ENCODE results near the gene KRT12. TPM values are rescaled to one million over a fixed set of nuclear protein-coding genes. Genes with fewer than 3 reads are reported as not detected.

Gene KRT12
- polyA plus RNA-seq, 1 donor (not counting 4 experiments of a cell fraction or from before 2014, with no cell fraction given) = not detected

DNA sequence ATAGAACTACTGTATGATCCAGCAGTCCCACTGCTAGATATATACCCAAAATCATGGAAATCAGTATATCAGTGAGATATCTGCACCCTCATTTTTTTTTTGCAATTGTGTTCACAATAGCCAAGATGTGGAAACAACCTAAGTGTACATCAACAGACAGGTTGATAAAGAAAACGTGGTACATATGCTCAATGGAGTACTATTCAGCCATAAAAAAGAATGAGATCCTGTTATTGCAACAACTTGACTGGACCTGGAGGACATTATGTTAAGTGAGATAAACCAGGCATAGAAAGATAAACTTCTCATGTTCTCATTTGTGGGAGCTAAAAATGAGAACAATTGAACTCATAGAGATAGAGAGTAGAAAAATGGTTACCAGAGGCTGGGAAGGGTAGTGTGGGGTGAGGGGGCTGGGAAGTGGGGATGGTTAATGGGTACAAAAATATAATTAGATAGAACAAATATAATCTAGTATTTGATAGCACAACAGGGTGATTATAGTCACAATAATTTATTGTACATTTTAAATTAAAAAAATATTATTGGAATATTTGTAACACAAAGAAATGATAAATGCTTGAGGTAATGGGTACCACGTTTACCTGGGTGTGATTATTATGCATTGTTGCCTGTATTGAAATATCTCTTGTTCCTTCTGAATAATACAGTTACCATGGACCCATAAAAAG lies 36.8 kb downstream of the KRT12 start:
- H3K36me3 ChIP-seq (ENCODE audit: control insufficient read depth in 2 of 2, extremely low read depth in 1 of 2, insufficient read depth in 2 of 2, low read length in 2 of 2) = peaks cover 2 to 9% of the 10 kb centered on the region in 2 experiments
- peaks cover 3% of the 10 kb centered on the region for H3K79me2 ChIP-seq (ENCODE audit: control insufficient read depth, insufficient read depth, low read length)
- no peak for DNase-seq (ENCODE audit: low read depth, low spot score)
- H4K20me1 ChIP-seq (ENCODE audit: control insufficient read depth, extremely low read depth, insufficient read depth, low read length) = no peaks in the 10 kb centered on the region
- no peaks in the 10 kb centered on the region for H3K9me3 ChIP-seq (ENCODE audit: control insufficient read depth, low read depth, low read length)
- H3K4me1 ChIP-seq (ENCODE audit: control insufficient read depth, extremely low read depth, insufficient read depth, low read length) = no peaks in the 10 kb centered on the region
- no peak for TF ChIP-seq EZH2 (IDR thresholded peaks at IDR 0.05; ENCODE audit: low read length)
- TF ChIP-seq, protein P1, sequence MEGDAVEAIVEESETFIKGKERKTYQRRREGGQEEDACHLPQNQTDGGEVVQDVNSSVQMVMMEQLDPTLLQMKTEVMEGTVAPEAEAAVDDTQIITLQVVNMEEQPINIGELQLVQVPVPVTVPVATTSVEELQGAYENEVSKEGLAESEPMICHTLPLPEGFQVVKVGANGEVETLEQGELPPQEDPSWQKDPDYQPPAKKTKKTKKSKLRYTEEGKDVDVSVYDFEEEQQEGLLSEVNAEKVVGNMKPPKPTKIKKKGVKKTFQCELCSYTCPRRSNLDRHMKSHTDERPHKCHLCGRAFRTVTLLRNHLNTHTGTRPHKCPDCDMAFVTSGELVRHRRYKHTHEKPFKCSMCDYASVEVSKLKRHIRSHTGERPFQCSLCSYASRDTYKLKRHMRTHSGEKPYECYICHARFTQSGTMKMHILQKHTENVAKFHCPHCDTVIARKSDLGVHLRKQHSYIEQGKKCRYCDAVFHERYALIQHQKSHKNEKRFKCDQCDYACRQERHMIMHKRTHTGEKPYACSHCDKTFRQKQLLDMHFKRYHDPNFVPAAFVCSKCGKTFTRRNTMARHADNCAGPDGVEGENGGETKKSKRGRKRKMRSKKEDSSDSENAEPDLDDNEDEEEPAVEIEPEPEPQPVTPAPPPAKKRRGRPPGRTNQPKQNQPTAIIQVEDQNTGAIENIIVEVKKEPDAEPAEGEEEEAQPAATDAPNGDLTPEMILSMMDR (optimal IDR thresholded peaks at IDR 0.05 in 1 of 3, IDR thresholded peaks at IDR 0.05 in 1 of 3, conservative IDR thresholded peaks at IDR 0.05 in 1 of 3; ENCODE audit: extremely low read depth in 1 of 3, insufficient read depth in 2 of 3, low read length in 3 of 3) = no peak
- no peak overlapping the region for H3K27ac ChIP-seq (ENCODE audit: control insufficient read depth, insufficient read depth, low read length)
- H2AFZ ChIP-seq (ENCODE audit: control insufficient read depth, low read length) = no peak overlapping the region
- dilution Hi-C loops (cut with MboI; ENCODE audit: extremely low pct_ligation_motif_present, low sequenced_read_pairs) = no loop called here
- no peak overlapping the region for H3K4me2 ChIP-seq (ENCODE audit: control insufficient read depth, extremely low read depth, insufficient read depth, low read depth, low read length)
- no peaks in the 10 kb centered on the region for H3K27me3 ChIP-seq (ENCODE audit: control insufficient read depth, extremely low read depth, insufficient read depth, low read length)
- H3K9ac ChIP-seq (ENCODE audit: control insufficient read depth, extremely low read depth, insufficient read depth, low read length) = no peak overlapping the region
- no peak for FAIRE-seq
- no peaks in the 10 kb centered on the region for H3K9me1 ChIP-seq (ENCODE audit: control insufficient read depth, extremely low read depth, insufficient read depth, low read length)
- H3K4me3 ChIP-seq (ENCODE audit: control insufficient read depth in 2 of 3, extremely low read depth in 1 of 3, insufficient read depth in 2 of 3, low read depth in 1 of 3, low read length in 3 of 3) = no peak overlapping the region

DNA sequence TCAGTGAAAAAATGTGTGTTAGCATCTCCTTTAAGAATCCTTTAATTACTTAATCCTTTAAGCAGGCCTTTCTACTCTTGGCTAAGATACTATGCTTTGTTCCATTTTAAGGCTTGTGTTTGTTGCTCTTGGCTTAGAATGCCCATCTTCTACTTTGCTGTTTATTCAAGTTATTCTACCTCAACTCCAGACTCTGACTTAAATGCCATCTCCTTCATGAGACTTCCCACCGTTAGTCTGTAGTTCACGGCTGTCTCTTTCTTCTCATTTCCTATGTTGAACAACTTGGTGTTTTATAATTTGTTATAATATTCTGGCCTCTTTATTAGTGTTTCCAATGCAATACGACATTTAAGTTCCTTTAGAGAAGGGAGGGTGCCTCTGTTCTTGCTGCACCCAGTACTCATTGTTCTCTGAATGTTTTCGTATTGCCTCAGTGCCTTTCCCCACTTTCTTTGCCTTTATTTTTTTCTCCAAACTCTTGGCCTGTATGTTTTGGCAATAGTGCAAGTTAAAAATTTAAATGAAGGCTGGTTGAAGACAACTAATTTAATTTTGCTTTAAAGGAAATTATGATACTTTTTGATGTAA lies 38.5 kb downstream of the KRT12 start:
- H3K4me3 ChIP-seq (ENCODE audit: control insufficient read depth in 2 of 3, extremely low read depth in 1 of 3, insufficient read depth in 2 of 3, low read depth in 1 of 3, low read length in 3 of 3) = no peak overlapping the region
- H3K36me3 ChIP-seq (ENCODE audit: control insufficient read depth in 2 of 2, extremely low read depth in 1 of 2, insufficient read depth in 2 of 2, low read length in 2 of 2) = peaks cover 0 to 2% of the 10 kb centered on the region in 2 experiments
- no peaks in the 10 kb centered on the region for H3K9me1 ChIP-seq (ENCODE audit: control insufficient read depth, extremely low read depth, insufficient read depth, low read length)
- dilution Hi-C loops (cut with MboI; ENCODE audit: extremely low pct_ligation_motif_present, low sequenced_read_pairs) = no loop called here
- no peak overlapping the region for H2AFZ ChIP-seq (ENCODE audit: control insufficient read depth, low read length)
- H3K4me2 ChIP-seq (ENCODE audit: control insufficient read depth, extremely low read depth, insufficient read depth, low read depth, low read length) = no peak overlapping the region
- H4K20me1 ChIP-seq (ENCODE audit: control insufficient read depth, extremely low read depth, insufficient read depth, low read length) = no peaks in the 10 kb centered on the region
- H3K27me3 ChIP-seq (ENCODE audit: control insufficient read depth, extremely low read depth, insufficient read depth, low read length) = no peaks in the 10 kb centered on the region
- no peak for TF ChIP-seq EZH2 (IDR thresholded peaks at IDR 0.05; ENCODE audit: low read length)
- TF ChIP-seq, protein P1 (optimal IDR thresholded peaks at IDR 0.05 in 1 of 3, IDR thresholded peaks at IDR 0.05 in 1 of 3, conservative IDR thresholded peaks at IDR 0.05 in 1 of 3; ENCODE audit: extremely low read depth in 1 of 3, insufficient read depth in 2 of 3, low read length in 3 of 3) = no peak
- no peak for DNase-seq (ENCODE audit: low read depth, low spot score)
- no peak overlapping the region for H3K9ac ChIP-seq (ENCODE audit: control insufficient read depth, extremely low read depth, insufficient read depth, low read length)
- H3K27ac ChIP-seq (ENCODE audit: control insufficient read depth, insufficient read depth, low read length) = no peak overlapping the region
- H3K79me2 ChIP-seq (ENCODE audit: control insufficient read depth, insufficient read depth, low read length) = peaks cover 3% of the 10 kb centered on the region
- no peak for FAIRE-seq
- H3K4me1 ChIP-seq (ENCODE audit: control insufficient read depth, extremely low read depth, insufficient read depth, low read length) = peaks cover 3% of the 10 kb centered on the region
- H3K9me3 ChIP-seq (ENCODE audit: control insufficient read depth, low read depth, low read length) = no peaks in the 10 kb centered on the region
